Measurements from ENCODE around the gene CFAP57.

DNA sequence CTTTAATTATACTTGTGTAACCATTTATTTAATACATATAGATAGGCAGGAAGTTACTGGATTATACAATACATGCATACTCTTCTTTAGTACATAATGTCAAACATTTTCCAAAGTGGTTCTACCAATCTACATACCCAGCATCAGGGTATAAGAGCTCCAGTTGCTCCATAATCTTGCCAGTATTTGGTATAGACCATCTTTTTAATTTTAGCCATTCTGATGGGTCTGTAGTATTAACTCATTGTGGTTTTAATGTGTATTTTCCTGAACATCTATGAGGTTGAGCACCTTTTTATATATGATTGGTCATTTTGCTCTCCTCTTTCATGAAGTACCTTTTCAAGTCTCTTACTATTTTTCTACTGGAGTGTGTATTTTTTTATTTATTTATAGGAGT, 32.1 kb upstream of the CFAP57 start:
- TF ChIP-seq, protein P1, sequence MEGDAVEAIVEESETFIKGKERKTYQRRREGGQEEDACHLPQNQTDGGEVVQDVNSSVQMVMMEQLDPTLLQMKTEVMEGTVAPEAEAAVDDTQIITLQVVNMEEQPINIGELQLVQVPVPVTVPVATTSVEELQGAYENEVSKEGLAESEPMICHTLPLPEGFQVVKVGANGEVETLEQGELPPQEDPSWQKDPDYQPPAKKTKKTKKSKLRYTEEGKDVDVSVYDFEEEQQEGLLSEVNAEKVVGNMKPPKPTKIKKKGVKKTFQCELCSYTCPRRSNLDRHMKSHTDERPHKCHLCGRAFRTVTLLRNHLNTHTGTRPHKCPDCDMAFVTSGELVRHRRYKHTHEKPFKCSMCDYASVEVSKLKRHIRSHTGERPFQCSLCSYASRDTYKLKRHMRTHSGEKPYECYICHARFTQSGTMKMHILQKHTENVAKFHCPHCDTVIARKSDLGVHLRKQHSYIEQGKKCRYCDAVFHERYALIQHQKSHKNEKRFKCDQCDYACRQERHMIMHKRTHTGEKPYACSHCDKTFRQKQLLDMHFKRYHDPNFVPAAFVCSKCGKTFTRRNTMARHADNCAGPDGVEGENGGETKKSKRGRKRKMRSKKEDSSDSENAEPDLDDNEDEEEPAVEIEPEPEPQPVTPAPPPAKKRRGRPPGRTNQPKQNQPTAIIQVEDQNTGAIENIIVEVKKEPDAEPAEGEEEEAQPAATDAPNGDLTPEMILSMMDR (conservative IDR thresholded peaks at IDR 0.05), result no peak
- TF ChIP-seq EZH2 (IDR thresholded peaks at IDR 0.05; ENCODE audit: low read depth), result no peak
